OCI-LY7 (cell line): ENCODE data around the gene ANAPC15. TPM values are rescaled to one million over a fixed set of nuclear protein-coding genes. Genes with fewer than 3 reads are reported as not detected.

Source experiments
- BruUV-seq: library from RNA; stranded (reverse); fragments of 400-500 nt; replicated peaks from 2 replicates; lab custom pipeline; 2021; lab: Mats Ljungman, UMichigan
- CTCF ChIA-PET: fragments of 300-600 bp; sonication (Branson Sonifier 250); formaldehyde crosslinking; loops from one replicate; lab custom pipeline; 2022; ENCODE audit warnings: antibody characterized with exemption; ENCODE audit not compliant: unreplicated experiment; lab: Charles Lee
- POLR2A ChIA-PET: fragments of 300-600 bp; sonication (Branson Sonifier 250); formaldehyde crosslinking; loops from one replicate; lab custom pipeline; 2022; ENCODE audit warnings: antibody characterized with exemption; lab: Charles Lee
- DNase-seq: peaks from one replicate; pipeline ENCODE4 v3.0.0-alpha.2; 2015; ENCODE audit warnings: low spot score
- H2AFZ ChIP-seq: fragments of 200-600 bp; sonication (generic), shearing (Covaris generic); 2 replicates; pipeline ENCODE4 v1.6.1; 2014; ENCODE audit warnings: mild to moderate bottlenecking, antibody characterized with exemption, low read length, moderate library complexity
- H3K27ac ChIP-seq: fragments of 200-600 bp; sonication (generic); 2 replicates; pipeline ENCODE4 v1.5.1; 2014; ENCODE audit warnings: mixed run types, low read depth, mild to moderate bottlenecking, moderate library complexity, low read length, inconsistent platforms; ENCODE audit not compliant: poor library complexity, severe bottlenecking
- H3K36me3 ChIP-seq: fragments of 200-600 bp; sonication (generic); 2 replicates; pipeline ENCODE4 v1.6.1; 2014; ENCODE audit warnings: mild to moderate bottlenecking, antibody characterized with exemption, low read length, moderate library complexity, mixed read lengths; ENCODE audit not compliant: insufficient read depth
- H3K4me1 ChIP-seq: fragments of 200-600 bp; sonication (generic); 2 replicates; pipeline ENCODE4 v1.5.1; 2014; ENCODE audit warnings: mild to moderate bottlenecking, low read length; ENCODE audit not compliant: insufficient read depth, poor library complexity, severe bottlenecking
- H3K4me2 ChIP-seq: fragments of 200-600 bp; sonication (generic); 2 replicates; pipeline ENCODE4 v1.6.1; 2014; ENCODE audit warnings: mild to moderate bottlenecking, low read length
- H3K4me3 ChIP-seq: fragments of 200-600 bp; sonication (generic); 2 replicates; pipeline ENCODE4 v1.5.1; 2014; ENCODE audit warnings: mild to moderate bottlenecking, low read depth, low read length; ENCODE audit not compliant: poor library complexity, severe bottlenecking
- H3K79me2 ChIP-seq: fragments of 200-600 bp; sonication (generic); 2 replicates; pipeline ENCODE4 v1.6.1; 2016; ENCODE audit warnings: low read depth, mild to moderate bottlenecking, low read length, moderate library complexity, mixed read lengths; ENCODE audit not compliant: insufficient read depth
- H3K9me2 ChIP-seq: fragments of 200-600 bp; sonication (generic); 2 replicates; pipeline ENCODE4 v1.6.1; 2016; ENCODE audit warnings: mild to moderate bottlenecking, low read length, mixed read lengths; ENCODE audit not compliant: insufficient read depth
- H3K9me3 ChIP-seq: fragments of 200-600 bp; sonication (generic); 2 replicates; pipeline ENCODE4 v1.6.1; 2014; ENCODE audit warnings: mild to moderate bottlenecking, mixed run types, low read length, mixed read lengths
- H4K20me1 ChIP-seq: fragments of 200-600 bp; sonication (generic); 2 replicates; pipeline ENCODE4 v1.6.1; 2014; ENCODE audit warnings: mild to moderate bottlenecking, antibody characterized with exemption, low read length, moderate library complexity, mixed read lengths; ENCODE audit not compliant: insufficient read depth
- EZH2phosphoT487 ChIP-seq: fragments of 200-600 bp; sonication (generic); IDR thresholded peaks from 2 replicates; pipeline ENCODE4 v1.6.1; 2018; ENCODE audit warnings: low read depth, borderline replicate concordance, mild to moderate bottlenecking, mixed run types, antibody characterized with exemption, low read length, moderate library complexity, mixed read lengths
- intact Hi-C: fragments of 100-400 bp; cut with micrococcal nuclease; formaldehyde crosslinking; loops from one replicate; pipeline ENCODE4 v1.10.0; 2022; ENCODE audit not compliant: unreplicated experiment
- total RNA-seq, 2 experiments: library from RNA; depleted of rRNA in 1 of 2; stranded (reverse); fragments of >200 nt in 1 of 2; shearing (Covaris generic) in 1 of 2; gene quantifications; 2 replicates each; pipeline ENCODE4 v1.2.3, GENCODE V29; 2014 to 2022
- TF ChIP-seq, protein P1 (sequence below): fragments of 200-600 bp; sonication (generic); conservative IDR thresholded peaks from 2 replicates; pipeline ENCODE4 v1.5.1; 2014; ENCODE audit warnings: mild to moderate bottlenecking, antibody characterized with exemption, low read length, moderate library complexity, mixed read lengths

ANAPC15 gene
- total RNA-seq, 2 experiments from 2014 or later: 48.2 to 62.4 TPM

DNA sequence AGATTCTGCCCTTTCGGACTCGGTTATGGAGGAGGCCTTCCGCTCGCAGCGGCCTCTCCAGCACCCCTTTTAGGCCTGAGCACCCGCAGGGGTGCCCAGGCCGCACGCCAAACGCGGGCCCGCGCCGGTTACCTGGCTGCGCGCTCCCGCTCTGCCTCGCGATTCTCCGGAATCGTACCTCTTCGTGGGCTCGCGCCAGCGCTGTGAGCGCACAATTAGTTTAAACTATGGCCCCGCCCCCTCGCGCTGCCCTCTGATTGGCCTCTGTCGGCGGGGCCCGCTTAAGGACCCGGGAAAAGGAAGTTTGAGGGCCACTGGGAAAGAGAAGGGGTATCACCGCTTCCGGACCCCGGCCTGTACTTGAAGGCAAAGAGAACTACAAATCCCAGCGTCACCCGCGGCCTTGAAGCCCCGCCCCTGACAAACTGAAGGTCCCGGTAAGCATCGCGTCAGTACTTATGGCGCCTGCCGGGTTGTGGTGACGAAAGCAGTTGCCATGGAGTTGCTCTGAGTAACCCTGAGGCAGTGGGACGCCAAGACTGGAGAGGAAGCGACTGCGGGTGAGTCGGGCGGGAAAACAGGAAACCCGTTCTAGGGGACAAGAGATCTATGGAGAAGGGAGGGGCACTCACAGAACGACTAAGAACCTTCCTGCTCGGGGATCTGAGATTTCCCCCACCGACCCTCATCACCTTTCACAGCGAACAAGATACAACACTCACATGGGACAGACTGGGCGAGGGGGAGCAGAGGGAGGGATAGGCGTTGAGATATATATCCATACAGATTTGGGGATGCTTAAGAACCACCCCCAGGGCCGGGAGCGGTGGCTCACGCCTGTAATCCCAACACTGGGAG lies 31.9 kb downstream of the ANAPC15 start, which contains the start of the genes LRRC51 and NUMA1:
LRRC51 (plus strand) TSS at position 525 of the 858 bp plus-strand sequence. CDS start 8,234 bp downstream, outside the sequence.
NUMA1 (minus strand) TSS at position 217 of the 858 bp plus-strand sequence. CDS start 44,599 bp downstream, outside the sequence.
- POLR2A ChIA-PET: interaction anchor here (1.6 to 2.4 kb wide), 2 partner anchors 20 to 38 kb away, joined by 3 to 9 read pairs; no protein-coding TSS in a partner anchor
- no TSS peak for BruUV-seq
- peak within 1 kb of the TSS; percentile 79 for H3K4me2 ChIP-seq
- peaks cover 40% of the 10 kb centered on the region for H3K4me1 ChIP-seq
- H2AFZ ChIP-seq: peak within 1 kb of the TSS; percentile 79
- peak within 1 kb of the TSS; percentile 62 for H3K27ac ChIP-seq
- H3K9me3 ChIP-seq: no peaks in the 10 kb centered on the region
- intact Hi-C loops: loop anchor here (1.0 kb wide), 2 partner anchors 23 to 42 kb away; partner anchors contain the start of gene LAMTOR1
- no peaks in the 10 kb centered on the region for H3K9me2 ChIP-seq
- H3K4me3 ChIP-seq: peak within 1 kb of the TSS; percentile 98
- TF ChIP-seq EZH2phosphoT487: no peak
- TF ChIP-seq, protein P1, sequence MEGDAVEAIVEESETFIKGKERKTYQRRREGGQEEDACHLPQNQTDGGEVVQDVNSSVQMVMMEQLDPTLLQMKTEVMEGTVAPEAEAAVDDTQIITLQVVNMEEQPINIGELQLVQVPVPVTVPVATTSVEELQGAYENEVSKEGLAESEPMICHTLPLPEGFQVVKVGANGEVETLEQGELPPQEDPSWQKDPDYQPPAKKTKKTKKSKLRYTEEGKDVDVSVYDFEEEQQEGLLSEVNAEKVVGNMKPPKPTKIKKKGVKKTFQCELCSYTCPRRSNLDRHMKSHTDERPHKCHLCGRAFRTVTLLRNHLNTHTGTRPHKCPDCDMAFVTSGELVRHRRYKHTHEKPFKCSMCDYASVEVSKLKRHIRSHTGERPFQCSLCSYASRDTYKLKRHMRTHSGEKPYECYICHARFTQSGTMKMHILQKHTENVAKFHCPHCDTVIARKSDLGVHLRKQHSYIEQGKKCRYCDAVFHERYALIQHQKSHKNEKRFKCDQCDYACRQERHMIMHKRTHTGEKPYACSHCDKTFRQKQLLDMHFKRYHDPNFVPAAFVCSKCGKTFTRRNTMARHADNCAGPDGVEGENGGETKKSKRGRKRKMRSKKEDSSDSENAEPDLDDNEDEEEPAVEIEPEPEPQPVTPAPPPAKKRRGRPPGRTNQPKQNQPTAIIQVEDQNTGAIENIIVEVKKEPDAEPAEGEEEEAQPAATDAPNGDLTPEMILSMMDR: no peak
- peaks cover 4% of the 10 kb centered on the region; the same call in 1 of the 2 replicates for H4K20me1 ChIP-seq
- H3K79me2 ChIP-seq: peaks cover 45% of the 10 kb centered on the region
- CTCF ChIA-PET: interaction anchor here (1.5 kb wide), 1 partner anchor 11 kb away, joined by 6 read pairs; no protein-coding TSS in a partner anchor
- DNase-seq: peak; percentile 99
- peaks cover 16% of the 10 kb centered on the region for H3K36me3 ChIP-seq

DNA sequence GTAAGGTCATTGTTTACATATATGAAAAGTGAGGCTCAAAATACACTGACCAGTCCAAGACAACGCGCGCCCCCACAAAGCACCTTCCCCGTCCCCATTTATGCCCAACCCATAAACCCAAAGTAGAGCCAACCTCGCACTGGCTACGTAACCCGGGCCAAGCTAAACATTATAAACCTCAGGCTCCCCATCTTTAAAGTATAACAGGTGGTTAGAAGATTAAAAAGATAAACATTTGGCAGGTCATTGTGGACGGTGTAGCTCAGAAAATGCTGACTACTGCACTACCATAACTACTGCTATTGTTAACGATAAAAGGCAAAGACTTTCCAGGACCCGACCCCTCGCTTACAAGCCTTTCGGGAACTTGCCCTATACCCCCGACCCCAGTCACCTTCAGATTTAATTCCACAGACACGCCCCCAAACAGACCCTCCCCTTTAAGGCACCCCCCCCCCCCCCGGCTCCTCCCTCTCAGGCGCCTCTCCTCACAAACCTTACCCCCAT lies 32.6 kb downstream of the ANAPC15 start:
- no peaks in the 10 kb centered on the region for H3K9me3 ChIP-seq
- H3K79me2 ChIP-seq: peaks cover 52% of the 10 kb centered on the region
- ChIA-PET POLR2A (interaction anchor here (0.7 to 2.4 kb wide), 2 partner anchors 20 to 37 kb away, joined by 6 to 9 read pairs; no protein-coding TSS in a partner anchor), CTCF (no interaction called here)
- no peak for TF ChIP-seq EZH2phosphoT487
- TF ChIP-seq, protein P1: no peak
- H3K9me2 ChIP-seq: no peaks in the 10 kb centered on the region
- peaks cover 4% of the 10 kb centered on the region; the same call in 1 of the 2 replicates for H4K20me1 ChIP-seq
- intact Hi-C loops: loop anchor here (1.0 kb wide), 2 partner anchors 23 to 42 kb away; partner anchors contain the start of gene LAMTOR1
- H3K4me1 ChIP-seq: peaks cover 45% of the 10 kb centered on the region
- H3K4me2 ChIP-seq: peak overlapping the region; percentile 70
- peak overlapping the region; percentile 98 for H3K4me3 ChIP-seq
- peak overlapping the region; percentile 62 for H3K27ac ChIP-seq
- BruUV-seq: no TSS peak
- H2AFZ ChIP-seq: peak overlapping the region; percentile 44; the same call in 1 of the 2 replicates
- H3K36me3 ChIP-seq: peaks cover 21% of the 10 kb centered on the region
- peak; percentile 14 for DNase-seq
